K562 (cell line): ENCODE data around the gene TTC39C. TPM values are rescaled to one million over a fixed set of nuclear protein-coding genes. Genes with fewer than 3 reads are reported as not detected.

Experiments
- ATAC-seq: fragments of 200-7000 bp; cut with Tn5 transposase; 3 replicates; pipeline ENCODE4 v1.9.1; 2020; ENCODE audit warnings: moderate library complexity
- BruUV-seq: library from RNA; stranded (reverse); fragments of 400-500 nt; replicated peaks from 2 replicates; lab custom pipeline; 2021; lab: Mats Ljungman, UMichigan
- CTCF ChIA-PET: fragments of 300-600 bp; formaldehyde crosslinking; extraction: SDS; loops from one replicate; lab custom pipeline; 2021; ENCODE audit warnings: low intra/inter-chr PET ratio; lab: Yijun Ruan, JAX
- POLR2A ChIA-PET: fragments of 300-600, 350-650 bp; sonication (Branson Sonifier 250); formaldehyde crosslinking; extraction: SDS; loops from one replicate; lab custom pipeline; 2021; ENCODE audit warnings: antibody characterized with exemption, inconsistent platforms; lab: Yijun Ruan, JAX
- DNase-seq, 4 experiments: peaks; one replicate each; pipeline versions ENCODE4 v3.0.0 to v3.0.0-alpha.2; 2011 to 2018; ENCODE audit warnings: low spot score in 3 of 4, mixed read lengths in 3 of 4; ENCODE audit errors: extremely low read depth in 1 of 4
- FAIRE-seq: peaks from 2 replicates; lab custom pipeline; 2011; peaks lifted over from hg19 to GRCh38; lab: Jason Lieb, UNC
- H2AFZ ChIP-seq: 2 replicates; pipeline ENCODE4 v1.6.0; 2011; ENCODE audit warnings: low read depth, low read length, control low read depth, inconsistent platforms
- H3K27ac ChIP-seq: fragments of 200-600 bp; 3 replicates; pipeline ENCODE4 v1.8.0; 2011; ENCODE audit warnings: low read depth, mild to moderate bottlenecking, control low read depth, inconsistent platforms, low read length, moderate library complexity, mixed read lengths; ENCODE audit errors: extremely low read depth
- H3K27me3 ChIP-seq, 2 experiments: fragments of 300-600 bp in 1 of 2; 2 replicates in 1 of 2; 3 replicates in 1 of 2; pipeline versions ENCODE4 v1.6.0 to v1.8.0; 2011; ENCODE audit warnings: inconsistent platforms in 2 of 2, low read length in 2 of 2, mild to moderate bottlenecking in 1 of 2, mixed read lengths in 1 of 2, moderate library complexity in 1 of 2; ENCODE audit not compliant: control insufficient read depth in 2 of 2, insufficient read depth in 2 of 2
- H3K36me3 ChIP-seq: fragments of 300-600 bp; 3 replicates; pipeline ENCODE4 v1.8.0; 2011; ENCODE audit warnings: mild to moderate bottlenecking, low read length, inconsistent platforms; ENCODE audit not compliant: control insufficient read depth, insufficient read depth
- H3K4me1 ChIP-seq, 2 experiments: fragments of 200-600 bp in 1 of 2; replicated peaks in 1 of 2; 2 replicates in 1 of 2; 3 replicates in 1 of 2; pipeline versions ENCODE4 v1.5.1 to v1.8.0; 2011; ENCODE audit warnings: inconsistent platforms in 2 of 2, low read length in 2 of 2, mild to moderate bottlenecking in 1 of 2, mixed read lengths in 1 of 2, moderate library complexity in 1 of 2; ENCODE audit not compliant: control insufficient read depth in 2 of 2, insufficient read depth in 2 of 2
- H3K4me2 ChIP-seq: 2 replicates; pipeline ENCODE4 v1.6.1; 2011; ENCODE audit warnings: low read length, control low read depth, inconsistent platforms, mixed read lengths; ENCODE audit not compliant: insufficient read depth
- H3K4me3 ChIP-seq: fragments of 200-600 bp; sonication (generic), shearing (Covaris generic); 2 replicates; pipeline ENCODE4 v1.5.1; 2016; ENCODE audit warnings: control low read depth, inconsistent platforms
- H3K79me2 ChIP-seq: fragments of 200-600 bp; 3 replicates; pipeline ENCODE4 v1.8.0; 2011; ENCODE audit warnings: low read length, inconsistent platforms; ENCODE audit not compliant: control insufficient read depth, insufficient read depth
- H3K9ac ChIP-seq, 2 experiments: 2 replicates each; pipeline versions ENCODE4 v1.6.0 to v1.6.1; 2011; ENCODE audit warnings: low read depth in 2 of 2, low read length in 2 of 2, control low read depth in 1 of 2, inconsistent platforms in 1 of 2, mild to moderate bottlenecking in 1 of 2, mixed read lengths in 1 of 2; ENCODE audit not compliant: insufficient read depth in 1 of 2
- H3K9me1 ChIP-seq: one replicate; pipeline ENCODE4 v1.6.0; 2011; ENCODE audit warnings: inconsistent platforms, mild to moderate bottlenecking, low read length, moderate library complexity; ENCODE audit not compliant: control insufficient read depth, insufficient read depth
- H3K9me3 ChIP-seq: replicated peaks from 2 replicates; pipeline ENCODE4 v1.5.1; 2011; ENCODE audit warnings: low read depth, low read length, inconsistent platforms; ENCODE audit not compliant: control insufficient read depth, insufficient read depth
- H4K20me1 ChIP-seq: replicated peaks from 2 replicates; pipeline ENCODE4 v1.6.1; 2011; ENCODE audit warnings: low read length, inconsistent platforms, mixed read lengths; ENCODE audit not compliant: control insufficient read depth, insufficient read depth
- CEBPG ChIP-seq, 3 experiments: fragments of 200-800 bp in 1 of 3; sonication (Bioruptor generic) in 1 of 3; sonication (generic) in 1 of 3; formaldehyde crosslinking in 1 of 3; IDR thresholded peaks in 2 of 3; conservative IDR thresholded peaks in 1 of 3; 2 replicates each; pipeline versions ENCODE4 v1.6.1 to v1.8.0; 2016 to 2022; ENCODE audit warnings: missing compliant biosample characterization in 2 of 3, missing genetic modification characterization in 2 of 3, mild to moderate bottlenecking in 1 of 3, missing genetic modification reagents in 1 of 3
- CREB1 ChIP-seq, 2 experiments: sonication (generic) in 1 of 2; formaldehyde crosslinking in 1 of 2; IDR thresholded peaks; 2 replicates each; pipeline versions ENCODE4 v1.6.1 to v1.8.0; 2012 to 2022; ENCODE audit warnings: inconsistent platforms in 1 of 2, mild to moderate bottlenecking in 1 of 2, missing genetic modification reagents in 1 of 2, moderate library complexity in 1 of 2
- ESRRA ChIP-seq: fragments of 450-650 bp; IDR thresholded peaks from 2 replicates; pipeline ENCODE4 v1.6.1; 2014; ENCODE audit warnings: low read depth, mild to moderate bottlenecking, moderate library complexity, borderline replicate concordance
- MEIS2 ChIP-seq: fragments of 450-650 bp; IDR thresholded peaks from 2 replicates; pipeline ENCODE4 v1.6.1; 2014; ENCODE audit warnings: mild to moderate bottlenecking; ENCODE audit not compliant: partially characterized antibody
- PTRF ChIP-seq: fragments of 450-650 bp; IDR thresholded peaks from 2 replicates; pipeline ENCODE4 v1.6.1; 2016; ENCODE audit warnings: mild to moderate bottlenecking, missing genetic modification characterization, missing compliant biosample characterization
- WGBS: fragments of 100-300 bp; shearing (Covaris generic); methylation state at CpG from one replicate; pipeline ENCODE4 v1.1.6; 2016; ENCODE audit warnings: low coverage, mixed read lengths; ENCODE audit not compliant: insufficient coverage; ENCODE audit errors: missing lambda C conversion rate; 5-methylcytosine and 5-hydroxymethylcytosine counted together
- in situ Hi-C: fragments of 300-500 bp; cut with MboI; formaldehyde crosslinking; loops from 4 replicates; pipeline ENCODE4 v1.15.0; 2018; ENCODE audit warnings: inconsistent platforms, mixed read lengths
- intact Hi-C: fragments of 100-400 bp; cut with micrococcal nuclease; formaldehyde crosslinking; loops from 2 replicates; pipeline ENCODE4 v1.14.2; 2022
- polyA plus RNA-seq, 8 experiments: library from polyadenylated mRNA; depleted of rRNA in 4 of 8; stranded (reverse) in 5 of 8; unstranded in 3 of 8; fragments of >200 nt; fragmentation: Nextera tagmentation in 2 of 8; fragmentation: Illumina TruSeq in 1 of 8; extraction: Ambion mirVana in 2 of 8; extraction: Trizol in 1 of 8; gene quantifications; 2 replicates each; pipeline versions ENCODE4 v1.2.1 to v1.2.3, GENCODE V29; 2011 to 2014; ENCODE audit warnings: inconsistent platforms in 1 of 8, missing spikeins in 1 of 8
- total RNA-seq, 7 experiments: library from RNA; depleted of rRNA in 6 of 7; stranded (reverse); fragments of >200 nt in 6 of 7; fragmentation: Illumina TruSeq in 2 of 7; extraction: Trizol in 2 of 7; gene quantifications; 2 replicates each; pipeline versions ENCODE4 v1.2.1 to v1.2.3, GENCODE V29; 2011 to 2021; ENCODE audit warnings: low replicate concordance in 1 of 7
- TF ChIP-seq, protein P1 (sequence below): fragments of 450-650 bp; formaldehyde crosslinking; IDR thresholded peaks from 2 replicates; pipeline ENCODE4 v1.4.0; 2022; ENCODE audit warnings: missing genetic modification characterization
- TF ChIP-seq, protein P2 (sequence below): sonication (generic); formaldehyde crosslinking; IDR thresholded peaks from 2 replicates; pipeline ENCODE4 v1.5.0; 2020; ENCODE audit warnings: missing genetic modification reagents

The TTC39C gene
- total and polyA plus RNA-seq, 9 of the 15 experiments (the other 6 are each of a cell fraction or from before 2014, with no cell fraction given): 0.01 to 0.58 (median 0.18) TPM; not detected in 5

DNA sequence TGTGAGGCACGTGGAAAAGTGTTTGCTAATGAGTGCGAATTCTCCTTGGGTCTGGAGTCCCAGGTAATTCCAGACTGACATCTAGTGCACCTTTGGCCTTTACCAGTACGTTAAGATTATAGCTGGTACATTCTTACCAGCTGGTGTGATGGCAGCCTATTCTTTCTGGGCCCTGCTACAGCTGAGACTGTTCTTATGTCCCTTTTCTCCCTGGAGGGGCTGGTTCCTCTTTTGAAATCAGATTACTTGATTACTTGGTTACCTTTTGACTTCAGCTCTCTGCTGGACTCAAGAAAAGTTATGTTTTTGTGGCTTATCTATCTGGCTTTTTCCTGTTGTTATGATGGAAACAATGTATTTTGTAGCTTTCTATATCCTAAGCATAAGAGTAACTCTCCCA is 138.8 kb downstream of the TTC39C start:
- no peak overlapping the region for H3K4me3 ChIP-seq
- H3K27ac ChIP-seq: no peak overlapping the region
- ATAC-seq: no peak
- no peak overlapping the region for H3K9ac ChIP-seq
- DNase-seq: no peak
- POLR2A ChIA-PET: interaction anchor here (0.6 to 1.2 kb wide), 3 partner anchors 15 to 385 kb away, joined by 3 read pairs; partner anchors contain the start of gene CABYR
- no peaks in the 10 kb centered on the region; a peak in 1 of 5 replicates for H3K27me3 ChIP-seq
- no peaks in the 10 kb centered on the region for H3K79me2 ChIP-seq
- TF ChIP-seq MEIS2 (no peak), CREB1 (IDR thresholded peaks at IDR 0.05) (no peak), CREB1 (CRISPR knock-in tag; IDR thresholded peaks at IDR 0.05) (no peak), CEBPG (CRISPR knock-in tag; IDR thresholded peaks at IDR 0.05) (no peak), CEBPG (tag; conservative IDR thresholded peaks at IDR 0.05 in 1 of 2, IDR thresholded peaks at IDR 0.05 in 1 of 2) (no peak), ESRRA (no peak), PTRF (no peak)
- TF ChIP-seq, protein P1, sequence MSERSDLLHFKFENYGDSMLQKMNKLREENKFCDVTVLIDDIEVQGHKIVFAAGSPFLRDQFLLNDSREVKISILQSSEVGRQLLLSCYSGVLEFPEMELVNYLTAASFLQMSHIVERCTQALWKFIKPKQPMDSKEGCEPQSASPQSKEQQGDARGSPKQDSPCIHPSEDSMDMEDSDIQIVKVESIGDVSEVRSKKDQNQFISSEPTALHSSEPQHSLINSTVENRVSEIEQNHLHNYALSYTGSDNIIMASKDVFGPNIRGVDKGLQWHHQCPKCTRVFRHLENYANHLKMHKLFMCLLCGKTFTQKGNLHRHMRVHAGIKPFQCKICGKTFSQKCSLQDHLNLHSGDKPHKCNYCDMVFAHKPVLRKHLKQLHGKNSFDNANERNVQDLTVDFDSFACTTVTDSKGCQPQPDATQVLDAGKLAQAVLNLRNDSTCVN (CRISPR knock-in tag): no peak
- TF ChIP-seq, protein P2, sequence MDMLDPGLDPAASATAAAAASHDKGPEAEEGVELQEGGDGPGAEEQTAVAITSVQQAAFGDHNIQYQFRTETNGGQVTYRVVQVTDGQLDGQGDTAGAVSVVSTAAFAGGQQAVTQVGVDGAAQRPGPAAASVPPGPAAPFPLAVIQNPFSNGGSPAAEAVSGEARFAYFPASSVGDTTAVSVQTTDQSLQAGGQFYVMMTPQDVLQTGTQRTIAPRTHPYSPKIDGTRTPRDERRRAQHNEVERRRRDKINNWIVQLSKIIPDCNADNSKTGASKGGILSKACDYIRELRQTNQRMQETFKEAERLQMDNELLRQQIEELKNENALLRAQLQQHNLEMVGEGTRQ (CRISPR knock-in tag): no peak
- H3K36me3 ChIP-seq: no peaks in the 10 kb centered on the region
- no peaks in the 10 kb centered on the region for H4K20me1 ChIP-seq
- H3K4me2 ChIP-seq: no peak overlapping the region
- H3K9me1 ChIP-seq: no peaks in the 10 kb centered on the region
- in situ Hi-C loops (no loop called here), intact Hi-C loops (no loop called here)
- no peak overlapping the region for H2AFZ ChIP-seq
- no peak for FAIRE-seq
- CTCF ChIA-PET: no interaction called here
- H3K4me1 ChIP-seq: no peaks in the 10 kb centered on the region
- no peaks in the 10 kb centered on the region for H3K9me3 ChIP-seq
- no TSS peak for BruUV-seq
- WGBS: 0% methylated on average over 3 of the region's 3 CpGs
